Right lung (tissue), 5 donors: ENCODE data around the gene FILIP1. TPM values are rescaled to one million over a fixed set of nuclear protein-coding genes. Genes with fewer than 3 reads are reported as not detected.
A peak's percentile ranks its signal among the peaks of the same experiment; 100 is the strongest.

ENCODE experiments used
- DNase-seq, 2 donors: peaks; one replicate each; pipeline ENCODE4 v3.0.0-alpha.2; 2013
- polyA plus RNA-seq, 5 donors: library from polyadenylated mRNA; unstranded; fragments of 120-200 nt; gene quantifications; one replicate each; pipeline versions ENCODE4 v1.2.1 to v1.2.3, GENCODE V29; 2013; ENCODE audit warnings: inconsistent platforms in 1 of 5, low replicate concordance in 1 of 5; ENCODE audit not compliant: insufficient read length in 5 of 5, insufficient read depth in 1 of 5

FILIP1 gene
- polyA plus RNA-seq, 5 donors = 20.2 to 45.3 (median 37.6) TPM

GRCh38 chr6:75299801-75300530, 193.6 kb downstream of the FILIP1 start:
- no peak for DNase-seq

- peak in 1 of 2 donors; percentile 53 for DNase-seq
These were observed 196.5 kb downstream of the FILIP1 start for GRCh38 chr6:75296811-75297779.

- no peak for DNase-seq
These were observed 201.0 kb downstream of the FILIP1 start for GRCh38 chr6:75292555-75292954.

GRCh38 chr6:75291744-75292143, 201.9 kb downstream of the FILIP1 start:
- DNase-seq = no peak

DNA sequence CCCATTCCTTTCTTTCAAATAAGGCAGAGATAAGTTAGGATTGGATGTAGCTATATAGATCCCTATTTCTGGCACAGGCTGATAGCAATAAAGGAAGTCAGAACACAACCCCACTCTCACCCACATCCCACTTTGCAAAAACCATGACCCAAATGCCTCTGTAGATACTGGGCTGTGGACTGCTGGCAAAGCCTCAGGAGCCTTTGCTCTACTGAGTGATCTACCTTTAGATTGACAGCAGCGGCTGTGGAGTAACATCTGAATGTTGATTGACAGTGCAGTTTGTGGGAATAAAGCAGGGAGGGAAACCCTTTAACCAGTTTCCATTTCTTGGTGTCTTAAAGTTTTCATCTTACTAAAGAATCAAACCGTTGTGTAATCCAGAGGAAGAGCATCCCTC, 202.3 kb downstream of the FILIP1 start:
- DNase-seq = no peak

GRCh38 chr6:75290136-75290945, 203.3 kb downstream of the FILIP1 start:
- no peak for DNase-seq

GRCh38 chr6:75288023-75288422, 205.6 kb downstream of the FILIP1 start:
- DNase-seq = no peak

- no peak for DNase-seq
These were observed 206.2 kb downstream of the FILIP1 start for GRCh38 chr6:75287424-75287823.

DNA sequence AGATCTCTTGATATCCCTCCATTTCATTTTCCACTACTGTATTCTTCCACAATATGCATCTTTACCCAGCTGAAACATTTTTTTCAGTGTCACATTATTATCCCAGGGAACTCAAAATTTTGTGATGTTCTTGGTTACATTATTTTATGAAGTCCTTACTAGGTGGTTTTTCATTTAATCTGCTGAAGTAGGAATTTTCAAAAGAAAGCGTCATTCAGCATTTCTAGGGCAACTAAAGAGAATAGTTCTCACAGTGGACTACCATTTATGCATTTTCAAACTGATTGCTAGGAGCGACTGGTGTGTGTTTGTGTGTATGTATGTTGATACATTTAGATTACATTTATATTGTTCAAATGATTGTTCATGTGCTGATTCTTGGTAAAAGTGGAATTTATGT, 206.6 kb downstream of the FILIP1 start:
- DNase-seq = no peak

DNA sequence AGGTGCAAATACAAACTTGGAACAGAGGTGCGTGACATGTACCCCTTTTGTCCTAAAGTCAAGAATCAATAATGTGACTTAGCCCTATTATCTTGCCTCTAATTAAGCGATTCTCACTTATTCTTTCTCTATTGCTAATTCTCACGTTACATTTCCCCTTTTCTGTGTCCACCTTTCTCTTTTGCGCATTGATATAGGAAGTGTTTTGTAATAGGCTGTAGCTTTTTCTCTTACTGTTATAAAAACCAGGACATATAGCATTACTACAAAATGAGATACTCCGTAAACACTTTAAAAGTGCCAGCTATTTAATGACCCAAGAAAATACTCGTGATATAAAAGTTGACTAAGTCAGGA, 208.3 kb downstream of the FILIP1 start:
- no peak for DNase-seq

DNA sequence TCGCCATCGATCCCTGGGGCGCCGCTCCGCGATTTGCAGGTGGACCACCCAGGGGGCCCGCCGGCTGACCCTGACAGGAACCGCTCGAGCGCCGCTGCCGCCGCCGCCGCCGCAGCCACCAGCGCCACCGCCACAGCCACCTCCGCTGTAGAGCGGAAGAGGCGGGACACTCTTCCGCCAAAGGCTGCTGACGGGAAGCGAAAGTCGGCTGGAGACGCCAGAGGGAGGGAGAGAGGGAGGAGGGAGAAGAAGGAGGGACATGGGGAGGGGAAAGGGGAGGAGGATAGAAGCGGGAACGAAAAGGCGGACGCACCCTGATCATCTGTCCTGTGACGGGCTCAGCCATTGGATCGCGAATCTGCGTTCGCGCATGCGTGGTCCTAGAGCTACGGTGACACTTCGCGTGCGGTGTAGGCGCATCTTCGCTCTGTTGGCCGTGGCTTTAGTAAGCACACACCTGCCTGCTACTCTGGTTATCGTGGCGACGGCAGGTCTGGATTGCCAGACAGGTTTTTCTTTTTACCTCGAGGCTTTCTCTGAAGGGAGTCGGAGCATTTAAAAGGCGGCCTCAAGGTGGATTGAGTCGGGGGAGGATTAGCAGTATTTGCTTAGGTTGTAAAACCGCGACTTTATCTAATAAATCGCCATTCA, 208.8 kb downstream of the FILIP1 start, which contains the start of gene TMEM30A:
TSS of gene TMEM30A (minus strand) at position 161 of the 651 bp plus-strand sequence. CDS start at position 7, 154 bp downstream.
- peak; percentile 97 to 98 for DNase-seq

DNA sequence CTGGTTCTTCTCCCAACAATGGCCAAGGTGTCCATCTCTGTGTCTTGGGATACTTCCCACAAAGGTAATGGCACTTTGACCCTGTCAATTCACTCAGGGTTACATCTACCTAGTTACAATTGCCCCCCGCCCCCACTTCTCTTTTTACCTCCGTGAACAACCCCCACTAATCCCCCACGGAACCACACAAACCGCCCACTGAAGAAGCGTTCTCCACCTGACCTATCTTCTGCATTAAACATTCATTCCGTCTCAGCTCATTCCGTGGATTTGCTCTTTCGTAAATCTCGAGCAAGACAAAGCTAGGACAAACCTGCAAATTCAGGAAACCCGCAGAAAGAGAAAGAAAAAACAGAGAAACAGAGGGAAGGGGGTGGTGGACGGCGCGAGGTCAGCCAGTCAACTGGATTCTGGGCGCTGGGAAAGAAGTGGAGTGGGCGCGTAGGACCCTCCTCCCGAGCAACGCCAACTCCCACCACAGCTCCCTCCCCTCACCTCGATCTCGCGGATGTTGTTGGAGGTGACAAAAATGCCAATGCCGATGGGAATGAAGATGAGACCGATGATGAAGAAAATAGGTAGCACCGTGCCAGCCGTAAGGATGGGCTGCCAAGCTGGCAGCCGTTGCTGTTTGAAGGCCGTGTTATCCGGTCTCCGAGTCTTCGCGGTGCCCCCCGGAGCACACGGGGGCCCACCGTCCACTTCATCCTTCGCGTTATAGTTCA, 209.5 kb downstream of the FILIP1 start:
- peak; percentile 68 to 69 for DNase-seq

DNA sequence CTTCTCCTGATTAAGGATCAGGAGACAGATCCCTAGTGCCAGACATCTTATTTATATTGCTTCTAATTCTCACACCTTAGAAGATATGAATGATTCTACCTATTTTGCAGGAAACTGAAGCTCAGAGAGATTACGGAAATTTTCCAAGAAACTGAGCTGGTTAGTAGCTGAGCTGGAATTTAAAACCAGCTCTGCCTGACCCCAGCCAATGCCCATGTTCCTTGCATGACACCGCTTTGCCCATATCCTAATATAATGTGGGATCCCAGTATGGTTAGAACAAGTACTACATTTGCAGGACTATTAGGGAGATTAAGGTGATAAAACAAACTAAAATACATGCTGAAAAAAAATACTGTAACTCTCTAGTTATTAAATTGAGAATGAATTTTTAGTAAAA, 210.9 kb downstream of the FILIP1 start:
- no peak for DNase-seq

DNA sequence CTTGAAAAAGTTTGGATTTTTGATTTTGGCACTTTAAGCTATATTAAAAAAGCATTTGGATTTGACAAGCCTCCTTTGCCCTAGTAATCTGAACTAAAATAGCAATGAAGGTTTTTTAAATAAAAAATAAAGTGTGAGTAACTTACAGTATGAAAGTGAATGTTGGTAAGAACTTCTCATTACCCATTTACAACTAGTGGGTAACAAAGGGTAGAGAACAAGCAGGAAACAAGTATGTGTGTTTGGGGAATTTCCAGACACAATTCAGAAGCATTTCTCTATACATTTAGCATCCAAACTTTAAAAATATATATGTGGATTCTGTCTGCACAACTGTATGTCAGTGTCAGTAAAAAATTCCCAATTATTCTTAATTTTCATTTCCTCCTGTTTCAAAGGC, 211.9 kb downstream of the FILIP1 start:
- DNase-seq = no peak

DNA sequence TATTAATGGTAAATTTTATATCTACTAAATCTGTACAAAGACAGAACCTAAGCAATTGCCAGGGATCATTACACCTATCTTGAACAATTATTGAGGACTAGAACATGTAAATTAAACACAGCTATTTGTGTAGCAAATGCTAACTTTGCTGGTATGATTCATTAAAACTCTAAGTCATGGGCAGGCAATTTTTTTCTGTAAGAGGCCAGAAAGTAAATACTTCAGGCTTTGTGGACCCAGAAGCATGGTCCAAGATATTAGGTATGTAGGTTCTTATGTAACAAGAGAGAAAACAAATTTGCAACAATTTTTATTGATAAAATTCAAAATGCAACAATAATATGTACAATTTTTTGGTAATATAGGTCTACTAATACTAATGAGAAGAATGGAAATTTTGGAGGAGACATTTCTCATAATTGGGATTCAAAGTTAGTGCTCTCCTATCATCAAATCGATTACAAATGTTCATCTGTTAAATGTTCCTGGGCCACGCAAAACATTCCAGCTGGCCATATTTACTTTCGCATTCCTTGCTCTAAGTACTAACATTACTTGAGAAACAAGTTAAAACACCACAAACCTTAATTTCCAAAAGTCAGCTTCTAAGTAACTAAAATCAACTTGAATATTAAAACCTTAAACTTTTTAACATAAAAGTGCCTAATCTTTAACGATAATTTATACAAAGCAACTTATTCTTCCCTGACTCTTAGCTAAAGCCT, 213.3 kb downstream of the FILIP1 start:
- DNase-seq = no peak

DNA sequence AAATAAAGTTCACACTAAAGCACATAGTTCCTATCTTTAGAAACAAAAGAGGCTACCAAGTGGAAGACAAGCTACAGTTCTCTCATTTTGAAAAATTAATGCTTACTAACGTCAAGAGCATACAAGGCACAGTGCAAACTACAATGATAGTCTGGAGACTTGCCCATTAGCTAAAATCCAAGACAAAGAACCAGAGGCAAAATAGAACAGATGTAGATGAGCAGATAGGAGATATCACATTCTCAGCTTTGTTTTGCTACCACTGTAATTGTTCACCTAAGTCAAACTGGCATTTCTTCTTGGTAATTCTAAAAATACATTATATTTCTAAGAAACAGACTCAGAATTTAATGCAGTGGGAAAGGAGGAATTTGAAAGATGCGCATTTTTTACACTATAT, 214.2 kb downstream of the FILIP1 start:
- no peak for DNase-seq

DNA sequence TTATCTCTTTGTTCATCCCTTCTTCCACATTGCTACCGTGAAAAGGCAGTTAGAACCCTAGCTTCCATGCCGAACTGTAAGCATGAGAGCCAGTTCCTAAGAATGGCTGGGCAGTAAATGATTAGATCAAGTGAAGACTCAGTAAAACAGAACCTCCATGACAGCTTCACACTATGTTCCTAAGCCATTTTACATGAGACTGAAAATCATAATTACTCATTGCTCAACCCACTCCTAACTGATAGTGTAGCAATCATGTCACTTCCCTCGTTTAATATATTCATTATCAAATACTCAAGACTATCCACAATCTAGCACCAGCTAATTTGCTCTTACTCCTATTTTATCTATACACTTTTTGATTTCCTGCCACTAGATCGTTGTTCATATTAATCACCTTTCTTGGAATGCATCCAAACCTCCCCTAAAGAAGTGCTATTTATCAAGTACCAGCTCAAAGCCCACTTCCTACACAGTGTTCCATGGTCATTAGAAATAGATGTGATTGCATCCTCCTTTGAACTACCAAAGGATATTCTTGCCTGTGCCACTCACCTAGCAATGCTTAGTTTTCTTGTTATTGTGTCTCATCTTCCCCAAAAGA, 215.0 kb downstream of the FILIP1 start:
- no peak for DNase-seq

- DNase-seq = no peak
These were observed 218.5 kb downstream of the FILIP1 start for GRCh38 chr6:75275067-75275466.

- DNase-seq = no peak
These were observed 220.6 kb downstream of the FILIP1 start for GRCh38 chr6:75273009-75273408.
